H1 (cell line): Measurements from ENCODE around the gene ANKRD12. TPM values are rescaled to one million over a fixed set of nuclear protein-coding genes. Genes with fewer than 3 reads are reported as not detected.

Experiments used
- CTCF ChIA-PET: fragments of 300-600 bp; sonication (Branson Sonifier 250); formaldehyde crosslinking; loops from one replicate; lab custom pipeline; 2021; ENCODE audit not compliant: partially characterized antibody; lab: Charles Lee
- POLR2A ChIA-PET: fragments of 300-600 bp; sonication (Branson Sonifier 250); formaldehyde crosslinking; loops from one replicate; lab custom pipeline; 2021; ENCODE audit warnings: inconsistent platforms; ENCODE audit not compliant: partially characterized antibody; lab: Charles Lee
- DNase-seq, 2 experiments: peaks; one replicate each; pipeline versions ENCODE4 v3.0.0 to v3.0.0-alpha.2; 2010 to 2022; ENCODE audit warnings: low spot score in 2 of 2, low read depth in 1 of 2, mixed read lengths in 1 of 2
- FAIRE-seq: peaks from 2 replicates; lab custom pipeline; 2011; peaks lifted over from hg19 to GRCh38; lab: Jason Lieb, UNC
- H2AFZ ChIP-seq: 2 replicates; pipeline ENCODE4 v1.8.1; 2012; ENCODE audit warnings: low read length, inconsistent platforms
- H2AK5ac ChIP-seq: 2 replicates; pipeline ENCODE4 v1.6.1; 2013; ENCODE audit warnings: low read depth, low read length
- H2BK120ac ChIP-seq: replicated peaks from 2 replicates; pipeline ENCODE3; 2013; ENCODE audit warnings: low read depth, low read length, inconsistent platforms
- H2BK12ac ChIP-seq: 2 replicates; pipeline ENCODE4 v1.6.1; 2013; ENCODE audit warnings: low read depth, low read length
- H2BK15ac ChIP-seq: 2 replicates; pipeline ENCODE4 v1.6.1; 2013; ENCODE audit warnings: low read length
- H2BK20ac ChIP-seq: 2 replicates; pipeline ENCODE4 v1.6.1; 2013; ENCODE audit warnings: low read length
- H2BK5ac ChIP-seq: 2 replicates; pipeline ENCODE4 v1.6.1; 2013; ENCODE audit warnings: low read depth, low read length
- H3K14ac ChIP-seq: 2 replicates; pipeline ENCODE4 v1.6.1; 2013; ENCODE audit warnings: inconsistent platforms; ENCODE audit not compliant: insufficient read length
- H3K18ac ChIP-seq: 2 replicates; pipeline ENCODE4 v1.6.1; 2013; ENCODE audit warnings: low read length; ENCODE audit errors: extremely low read depth
- H3K23ac ChIP-seq: 2 replicates; pipeline ENCODE4 v1.6.1; 2013; ENCODE audit warnings: inconsistent platforms; ENCODE audit not compliant: insufficient read length
- H3K23me2 ChIP-seq: 2 replicates; pipeline ENCODE4 v1.6.1; 2013; ENCODE audit warnings: low read depth, low read length
- H3K27ac ChIP-seq: 2 replicates; pipeline ENCODE4 v1.6.1; 2011; ENCODE audit warnings: low read depth, low read length, inconsistent platforms
- H3K27me3 ChIP-seq, 4 experiments: replicated peaks in 1 of 4; 1 replicate in 1 of 4; 2 replicates in 3 of 4; pipeline versions ENCODE4 v1.6.1 to v1.8.1; 2011 to 2013; ENCODE audit warnings: low read length in 3 of 4, mild to moderate bottlenecking in 3 of 4, inconsistent platforms in 2 of 4, mixed read lengths in 2 of 4, moderate library complexity in 1 of 4; ENCODE audit not compliant: control insufficient read depth in 3 of 4, insufficient read depth in 3 of 4; ENCODE audit errors: extremely low read depth in 1 of 4
- H3K36me3 ChIP-seq, 4 experiments: 2 replicates each; pipeline versions ENCODE4 v1.6.1 to v1.8.1; 2011 to 2013; ENCODE audit warnings: mild to moderate bottlenecking in 4 of 4, low read length in 3 of 4, moderate library complexity in 2 of 4, control low read depth in 1 of 4, inconsistent platforms in 1 of 4; ENCODE audit not compliant: insufficient read depth in 4 of 4, control insufficient read depth in 2 of 4
- H3K4ac ChIP-seq: replicated peaks from 2 replicates; pipeline ENCODE3; 2013; ENCODE audit warnings: low read length, low read depth, mixed read lengths, inconsistent platforms; ENCODE audit not compliant: insufficient read length
- H3K4me1 ChIP-seq, 4 experiments: replicated peaks in 1 of 4; 1 replicate in 1 of 4; 2 replicates in 3 of 4; pipeline versions ENCODE4 v1.6.1 to v1.8.1; 2011 to 2013; ENCODE audit warnings: low read length in 3 of 4, inconsistent platforms in 2 of 4, mixed read lengths in 1 of 4; ENCODE audit not compliant: insufficient read depth in 4 of 4, control insufficient read depth in 3 of 4
- H3K4me2 ChIP-seq, 2 experiments: 2 replicates each; pipeline versions ENCODE4 v1.6.1 to v1.8.1; 2011 to 2013; ENCODE audit warnings: low read depth in 2 of 2, low read length in 2 of 2, control low read depth in 1 of 2, inconsistent platforms in 1 of 2, mild to moderate bottlenecking in 1 of 2; ENCODE audit not compliant: insufficient read depth in 1 of 2
- H3K4me3 ChIP-seq, 4 experiments: fragments of 200-600, 300-600 bp in 1 of 4; sonication (generic), shearing (Covaris generic), sonication (Bioruptor Twin) in 1 of 4; 2 replicates each; pipeline versions ENCODE4 v1.5.1 to v1.8.1; 2011 to 2016; ENCODE audit warnings: low read length in 4 of 4, low read depth in 3 of 4, control low read depth in 2 of 4, inconsistent platforms in 2 of 4, mild to moderate bottlenecking in 2 of 4, mixed read lengths in 1 of 4, moderate library complexity in 1 of 4; ENCODE audit not compliant: insufficient read depth in 2 of 4; ENCODE audit errors: extremely low read depth in 1 of 4
- H3K56ac ChIP-seq: replicated peaks from 2 replicates; pipeline ENCODE3; 2013; ENCODE audit warnings: low read depth, mild to moderate bottlenecking, mixed read lengths, low read length, inconsistent platforms; ENCODE audit not compliant: insufficient read length
- H3K79me1 ChIP-seq: 2 replicates; pipeline ENCODE4 v1.6.1; 2013; ENCODE audit warnings: low read depth, low read length, control low read depth
- H3K79me2 ChIP-seq, 2 experiments: 2 replicates each; pipeline versions ENCODE4 v1.6.1 to v1.8.1; 2012 to 2013; ENCODE audit warnings: low read length in 2 of 2, mild to moderate bottlenecking in 2 of 2, inconsistent platforms in 1 of 2; ENCODE audit not compliant: insufficient read depth in 2 of 2, control insufficient read depth in 1 of 2
- H3K9ac ChIP-seq, 4 experiments: replicated peaks in 1 of 4; 1 replicate in 1 of 4; 2 replicates in 3 of 4; pipeline versions ENCODE4 v1.6.1 to v1.8.1; 2011 to 2013; ENCODE audit warnings: low read depth in 3 of 4, low read length in 3 of 4, control low read depth in 2 of 4, mild to moderate bottlenecking in 2 of 4, moderate library complexity in 2 of 4, inconsistent platforms in 1 of 4; ENCODE audit errors: extremely low read depth in 1 of 4
- H3K9me3 ChIP-seq, 2 experiments: 2 replicates each; pipeline versions ENCODE4 v1.6.1 to v1.8.1; 2012 to 2013; ENCODE audit warnings: mild to moderate bottlenecking in 2 of 2, moderate library complexity in 2 of 2, control low read depth in 1 of 2, inconsistent platforms in 1 of 2, low read depth in 1 of 2, low read length in 1 of 2, mixed read lengths in 1 of 2; ENCODE audit not compliant: insufficient read depth in 2 of 2
- H4K20me1 ChIP-seq, 2 experiments: replicated peaks in 1 of 2; 2 replicates each; pipeline versions ENCODE3 to v1.8.1; 2011 to 2013; ENCODE audit warnings: inconsistent platforms in 2 of 2, low read length in 2 of 2, mild to moderate bottlenecking in 1 of 2; ENCODE audit not compliant: insufficient read depth in 2 of 2, control insufficient read depth in 1 of 2
- H4K5ac ChIP-seq: 2 replicates; pipeline ENCODE4 v1.6.1; 2013; ENCODE audit warnings: low read length, low read depth, mixed read lengths, inconsistent platforms; ENCODE audit not compliant: insufficient read length
- H4K8ac ChIP-seq: 2 replicates; pipeline ENCODE4 v1.8.0; 2013; ENCODE audit warnings: mild to moderate bottlenecking, moderate library complexity, low read length, inconsistent platforms; ENCODE audit not compliant: insufficient read depth; ENCODE audit errors: extremely low read depth
- H4K91ac ChIP-seq: replicated peaks from 2 replicates; pipeline ENCODE3; 2013; ENCODE audit warnings: low read length, mixed read lengths, inconsistent platforms; ENCODE audit not compliant: insufficient read length
- CBX5 ChIP-seq: fragments of 300-800, 300-1000 bp; sonication (generic); IDR thresholded peaks from 2 replicates; pipeline ENCODE4 v1.7.1; 2016; ENCODE audit warnings: antibody characterized with exemption, low read length, low read depth
- CTCF ChIP-seq, 3 experiments: IDR thresholded peaks; 1 replicate in 2 of 3; 2 replicates in 1 of 3; pipeline versions ENCODE4 v1.5.1 to v1.6.1; 2011; ENCODE audit warnings: low read length in 3 of 3, mild to moderate bottlenecking in 3 of 3, inconsistent platforms in 2 of 3, low read depth in 1 of 3, moderate library complexity in 1 of 3; ENCODE audit not compliant: insufficient read depth in 1 of 3; ENCODE audit errors: control extremely low read depth in 1 of 3
- GABPA ChIP-seq: IDR thresholded peaks from 2 replicates; pipeline ENCODE4 v1.6.1; 2011; ENCODE audit warnings: mild to moderate bottlenecking, low read length, moderate library complexity, borderline replicate concordance; ENCODE audit not compliant: insufficient read depth
- SUZ12 ChIP-seq: fragments of 200-600 bp; sonication (generic); IDR thresholded peaks from 2 replicates; pipeline ENCODE4 v1.6.1; 2012; ENCODE audit warnings: mild to moderate bottlenecking, inconsistent platforms, low read length, moderate library complexity, mixed read lengths
- TBP ChIP-seq: IDR thresholded peaks from 2 replicates; pipeline ENCODE4 v1.6.1; 2011; ENCODE audit warnings: low read depth, low read length, improper control_type of control experiment
- WGBS, 2 experiments: shearing (Covaris generic) in 1 of 2; methylation state at CpG; one replicate each; pipeline versions ENCODE4 v1.1.6 to v1.1.7; 2013 to 2015; ENCODE audit warnings: low lambda C conversion rate in 2 of 2, mixed read lengths in 2 of 2, inconsistent platforms in 1 of 2, low coverage in 1 of 2, missing lambda C conversion rate in 1 of 2; ENCODE audit not compliant: insufficient replicate concordance in 2 of 2, insufficient coverage in 1 of 2, insufficient read length in 1 of 2; ENCODE audit errors: extremely low coverage in 1 of 2, missing lambda C conversion rate in 1 of 2; 5-methylcytosine and 5-hydroxymethylcytosine counted together
- polyA plus RNA-seq, 7 experiments: library from polyadenylated mRNA; depleted of rRNA in 3 of 7; stranded (reverse) in 5 of 7; unstranded in 2 of 7; fragments of >200 nt in 5 of 7; fragments of 200-250 nt in 2 of 7; gene quantifications; 1 replicate in 5 of 7; 2 replicates in 1 of 7; 4 replicates in 1 of 7; pipeline versions ENCODE4 v1.2.1 to v1.2.3, GENCODE V29; 2011 to 2013; ENCODE audit warnings: missing spikeins in 2 of 7, mixed read lengths in 2 of 7
- total RNA-seq: library from RNA; stranded (reverse); fragmentation: NEBNext Ultra II Directional; extraction: Animal tissue kit (Norgen Biotek cat#: 25700); gene quantifications from 2 replicates; pipeline ENCODE4 v1.2.1, GENCODE V29; 2021

ANKRD12 gene
- total and polyA plus RNA-seq, 2 of the 8 experiments (the other 6 are each of a cell fraction or from before 2014, with no cell fraction given) = 2.6 to 37.9 TPM

- H3K36me3 ChIP-seq = no peaks in the 10 kb centered on the region
- no peak overlapping the region for H4K91ac ChIP-seq
- whole genome bisulfite sequencing, 2 experiments = 89% methylated on average over 6 of the region's 6 CpGs; no CpG with 5 or more reads in 1 of the 2 experiments
- no peak overlapping the region; a peak in 1 of 4 replicates for H3K4me2 ChIP-seq
- peaks cover 0 to 2% of the 10 kb centered on the region in 2 experiments for H4K20me1 ChIP-seq
- H2BK20ac ChIP-seq = no peak overlapping the region
- POLR2A ChIA-PET = no interaction called here
- no peak overlapping the region for H2BK5ac ChIP-seq
- no peak overlapping the region for H4K5ac ChIP-seq
- H3K27ac ChIP-seq = no peak overlapping the region
- H3K18ac ChIP-seq = no peak overlapping the region
- no peak overlapping the region for H3K14ac ChIP-seq
- no peak overlapping the region for H2AFZ ChIP-seq
- no peaks in the 10 kb centered on the region for H3K23me2 ChIP-seq
- no peak overlapping the region for H3K4ac ChIP-seq
- no peak overlapping the region for H3K56ac ChIP-seq
- no peak for FAIRE-seq
- H3K4me3 ChIP-seq = no peak overlapping the region
- H3K23ac ChIP-seq = no peak overlapping the region
- no peak overlapping the region for H2BK15ac ChIP-seq
- no peaks in the 10 kb centered on the region for H3K9me3 ChIP-seq
- no peak for DNase-seq
- H2AK5ac ChIP-seq = no peak overlapping the region
- no peaks in the 10 kb centered on the region for H3K27me3 ChIP-seq
- H3K4me1 ChIP-seq = no peaks in the 10 kb centered on the region
- no peak overlapping the region for H4K8ac ChIP-seq
- no peak overlapping the region for H3K9ac ChIP-seq
- no peak overlapping the region for H2BK120ac ChIP-seq
- H2BK12ac ChIP-seq = no peak overlapping the region
- H3K79me2 ChIP-seq = peaks cover 0 to 51% of the 10 kb centered on the region in 2 experiments; a peak in 3 of 4 replicates
- CTCF ChIA-PET = no interaction called here
- no peaks in the 10 kb centered on the region for H3K79me1 ChIP-seq
- TF ChIP-seq GABPA = no peak
- no peak for TF ChIP-seq CTCF (IDR thresholded peaks at IDR 0.05; ENCODE audit: control extremely low read depth in 1 of 3, insufficient read depth in 1 of 3, low read depth in 1 of 3, low read length in 3 of 3)
- TF ChIP-seq SUZ12 = no peak
- TF ChIP-seq TBP = no peak
- no peak for TF ChIP-seq CBX5
These were observed 37.2 kb downstream of the ANKRD12 start for GRCh38 chr18:9173770-9174233.
